Activated naive CD8-positive, alpha-beta T cell treated with anti-CD3 and anti-CD28 coated beads, Interleukin-2, amount 50 U/mL, for 24 hours (primary cell): ENCODE data around the gene S100A16.

Experiments
- ATAC-seq: fragments of 150-1000 bp; cut with Tn5 transposase; one replicate; pipeline ENCODE4 v1.10.0; 2021
- DNase-seq: peaks from one replicate; pipeline ENCODE4 v3.0.0; 2021
- H3K27ac Mint-ChIP-seq: one replicate; pipeline ENCODE4 v1.8.0; 2021; ENCODE audit warnings: mild to moderate bottlenecking, mixed read lengths
- H3K27me3 Mint-ChIP-seq: one replicate; pipeline ENCODE4 v1.8.0; 2021; ENCODE audit warnings: mixed read lengths
- H3K36me3 Mint-ChIP-seq: one replicate; pipeline ENCODE4 v1.8.0; 2021; ENCODE audit warnings: low read depth, mixed read lengths
- H3K4me1 Mint-ChIP-seq: one replicate; pipeline ENCODE4 v1.8.0; 2021; ENCODE audit warnings: mixed read lengths
- H3K4me3 Mint-ChIP-seq: one replicate; pipeline ENCODE4 v1.8.0; 2021; ENCODE audit warnings: mild to moderate bottlenecking, moderate library complexity, mixed read lengths
- H3K9me3 Mint-ChIP-seq: one replicate; pipeline ENCODE4 v1.8.0; 2021; ENCODE audit warnings: mixed read lengths

The S100A16 gene, protein sequence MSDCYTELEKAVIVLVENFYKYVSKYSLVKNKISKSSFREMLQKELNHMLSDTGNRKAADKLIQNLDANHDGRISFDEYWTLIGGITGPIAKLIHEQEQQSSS

GRCh38 chr1:153612755-153613331 is at the start of gene S100A16:
Gene S100A16, minus strand, starts transcription at chr1:153613137. Its CDS starts 4,986 bp downstream, at chr1:153608151.
- no peaks in the 10 kb centered on the region for H3K36me3 Mint-ChIP-seq
- H3K4me3 Mint-ChIP-seq, result no peak within 1 kb of the TSS
- H3K9me3 Mint-ChIP-seq, result no peaks in the 10 kb centered on the region
- DNase-seq (no peak), ATAC-seq (no peak)
- no peaks in the 10 kb centered on the region for H3K27me3 Mint-ChIP-seq
- no peak within 1 kb of the TSS for H3K27ac Mint-ChIP-seq
- H3K4me1 Mint-ChIP-seq, result peaks cover 3% of the 10 kb centered on the region

- H3K36me3 Mint-ChIP-seq, result peaks cover 55% of the 10 kb centered on the region
- H3K9me3 Mint-ChIP-seq, result no peaks in the 10 kb centered on the region
- peaks cover 19% of the 10 kb centered on the region for H3K4me1 Mint-ChIP-seq
- no peaks in the 10 kb centered on the region for H3K27me3 Mint-ChIP-seq
- ATAC-seq, result no peak
- H3K27ac Mint-ChIP-seq, result peak overlapping the region; percentile 47
- no peak for DNase-seq
- no peak overlapping the region for H3K4me3 Mint-ChIP-seq
Observed at GRCh38 chr1:153662269-153662668, 49.3 kb upstream of the S100A16 start.

DNA sequence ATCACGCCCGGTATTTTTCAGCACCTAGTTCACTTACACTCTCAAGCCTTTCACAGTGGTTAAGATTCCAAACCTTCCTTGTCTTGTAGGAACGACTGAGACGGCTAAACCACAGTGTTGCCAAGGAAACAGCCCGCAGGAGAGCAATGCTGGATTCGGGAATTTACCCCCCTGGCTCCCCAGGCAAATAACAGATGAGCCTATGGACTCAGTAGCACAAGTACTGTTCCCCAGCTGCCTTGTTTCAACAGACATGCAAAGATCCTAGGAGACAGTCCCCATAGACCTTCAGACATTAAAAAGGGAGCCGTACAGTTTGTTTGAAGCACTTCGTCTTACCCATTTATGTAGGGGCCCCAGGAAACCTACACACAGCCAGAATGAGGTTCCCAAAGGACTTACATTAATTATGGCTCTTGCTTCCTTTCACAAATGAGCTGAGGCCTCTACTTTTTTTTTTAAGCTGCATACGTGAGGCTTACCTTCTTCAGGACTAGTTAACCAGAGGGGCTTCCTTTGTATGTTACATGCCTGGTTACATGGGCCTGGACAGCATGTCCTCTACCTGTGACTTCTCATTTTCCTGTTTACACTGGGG is 48.3 kb upstream of the S100A16 start:
- Mint-ChIP-seq H3K4me1 (peaks cover 19% of the 10 kb centered on the region), H3K4me3 (no peak overlapping the region), H3K27ac (peak overlapping the region; percentile 52), H3K36me3 (peaks cover 44% of the 10 kb centered on the region), H3K9me3 (no peaks in the 10 kb centered on the region), H3K27me3 (no peaks in the 10 kb centered on the region)
- no peak for ATAC-seq
- DNase-seq, result no peak

- H3K27ac Mint-ChIP-seq, result peak overlapping the region; percentile 93
- peak overlapping the region; percentile 94 for H3K4me3 Mint-ChIP-seq
- peaks cover 20% of the 10 kb centered on the region for H3K4me1 Mint-ChIP-seq
- DNase-seq (no peak), ATAC-seq (no peak)
- H3K36me3 Mint-ChIP-seq, result peaks cover 29% of the 10 kb centered on the region
- no peaks in the 10 kb centered on the region for H3K9me3 Mint-ChIP-seq
- H3K27me3 Mint-ChIP-seq, result no peaks in the 10 kb centered on the region
Observed at GRCh38 chr1:153659656-153660055, 46.7 kb upstream of the S100A16 start.

GRCh38 chr1:153659175-153659534 is 46.2 kb upstream of the S100A16 start:
- peaks cover 20% of the 10 kb centered on the region for H3K4me1 Mint-ChIP-seq
- H3K9me3 Mint-ChIP-seq, result no peaks in the 10 kb centered on the region
- ATAC-seq, result no peak

DNA sequence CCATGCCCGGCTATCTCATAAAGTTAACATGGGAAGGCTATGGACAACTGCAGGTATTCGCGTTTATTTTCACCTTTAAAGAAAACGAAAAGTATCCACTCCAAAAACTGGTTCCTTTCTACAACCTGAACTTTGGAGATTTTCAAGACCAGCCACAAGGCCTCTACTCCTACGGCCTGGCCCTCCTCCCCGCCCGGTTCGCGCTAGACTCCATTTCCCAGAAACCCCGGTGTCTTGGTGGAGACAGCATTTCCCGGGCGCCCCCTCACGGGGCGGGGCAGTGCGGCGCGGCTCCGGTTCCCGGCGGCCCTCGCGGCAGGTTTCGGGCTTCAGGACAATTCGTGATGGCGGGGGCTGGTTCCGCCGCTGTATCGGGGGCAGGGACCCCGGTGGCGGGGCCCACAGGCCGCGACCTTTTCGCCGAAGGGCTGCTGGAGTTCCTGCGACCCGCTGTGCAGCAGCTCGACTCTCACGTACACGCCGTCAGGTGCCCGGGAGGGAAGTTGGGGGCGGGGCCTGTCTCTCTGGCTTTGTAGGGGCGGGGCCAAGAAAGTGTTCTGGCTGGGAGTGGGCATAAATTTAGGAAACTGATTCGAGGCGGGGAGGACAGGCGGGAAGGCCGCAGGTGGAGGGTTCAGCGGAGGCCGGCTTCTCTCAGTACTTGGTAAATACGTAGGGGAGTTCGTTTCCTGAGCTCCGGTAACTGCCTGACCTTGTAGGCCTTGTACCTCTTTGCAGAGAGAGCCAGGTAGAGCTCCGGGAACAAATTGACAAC is 45.6 kb upstream of the S100A16 start, which contains the start of gene SNAPIN:
Gene SNAPIN, plus strand, starts transcription at position 304 of the 775 bp plus-strand sequence. Its CDS starts 41 bp downstream, at position 345.
- H3K4me3 Mint-ChIP-seq, result peak within 1 kb of the TSS; percentile 94
- no peaks in the 10 kb centered on the region for H3K27me3 Mint-ChIP-seq
- H3K27ac Mint-ChIP-seq, result peak within 1 kb of the TSS; percentile 93
- peaks cover 20% of the 10 kb centered on the region for H3K4me1 Mint-ChIP-seq
- DNase-seq, result peak; percentile 93
- H3K36me3 Mint-ChIP-seq, result peaks cover 24% of the 10 kb centered on the region
- H3K9me3 Mint-ChIP-seq, result no peaks in the 10 kb centered on the region
- ATAC-seq, result peak; percentile 98

More at GRCh38 chr1:153659175-153659534, 46.2 kb upstream of the S100A16 start:
- Mint-ChIP-seq H3K36me3 (peaks cover 25% of the 10 kb centered on the region), H3K27ac (peak overlapping the region; percentile 93), H3K4me3 (peak overlapping the region; percentile 94), H3K27me3 (no peaks in the 10 kb centered on the region)
- no peak for DNase-seq

GRCh38 chr1:153655333-153655732 is 42.4 kb upstream of the S100A16 start:
- H3K27ac Mint-ChIP-seq, result no peak overlapping the region
- ATAC-seq (no peak), DNase-seq (no peak)
- H3K4me1 Mint-ChIP-seq, result peaks cover 24% of the 10 kb centered on the region
- no peak overlapping the region for H3K4me3 Mint-ChIP-seq
- no peaks in the 10 kb centered on the region for H3K36me3 Mint-ChIP-seq
- no peaks in the 10 kb centered on the region for H3K27me3 Mint-ChIP-seq
- no peaks in the 10 kb centered on the region for H3K9me3 Mint-ChIP-seq

GRCh38 chr1:153652805-153653500 is 40.0 kb upstream of the S100A16 start:
- Mint-ChIP-seq H3K4me3 (no peak overlapping the region), H3K9me3 (no peaks in the 10 kb centered on the region), H3K36me3 (peaks cover under 1% of the 10 kb centered on the region), H3K27ac (no peak overlapping the region), H3K4me1 (peaks cover 32% of the 10 kb centered on the region), H3K27me3 (no peaks in the 10 kb centered on the region)
- DNase-seq (no peak), ATAC-seq (no peak)

GRCh38 chr1:153651771-153652170 is 38.8 kb upstream of the S100A16 start:
- H3K36me3 Mint-ChIP-seq, result peaks cover 7% of the 10 kb centered on the region
- peaks cover 33% of the 10 kb centered on the region for H3K4me1 Mint-ChIP-seq
- no peak overlapping the region for H3K27ac Mint-ChIP-seq
- H3K27me3 Mint-ChIP-seq, result no peaks in the 10 kb centered on the region
- H3K4me3 Mint-ChIP-seq, result no peak overlapping the region
- no peaks in the 10 kb centered on the region for H3K9me3 Mint-ChIP-seq
- ATAC-seq, result no peak
- no peak for DNase-seq

DNA sequence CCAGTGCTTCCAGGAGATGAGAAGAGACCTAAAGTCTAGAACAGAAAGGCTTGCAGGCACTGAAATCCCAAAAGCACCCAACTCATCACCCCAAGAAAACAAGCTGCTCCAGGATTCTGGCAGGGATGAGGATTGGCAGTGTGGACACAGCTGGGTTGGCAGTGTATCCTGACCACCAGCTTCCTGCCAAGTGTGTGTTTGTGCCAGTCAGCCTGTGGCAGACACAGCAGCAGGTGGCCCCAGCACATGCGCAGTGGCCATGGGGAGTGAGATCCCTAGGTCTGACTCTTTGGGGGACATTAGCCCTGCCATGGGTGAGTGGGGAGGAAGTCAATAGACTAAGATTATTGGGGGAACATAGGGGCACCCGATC is 36.9 kb upstream of the S100A16 start:
- Mint-ChIP-seq H3K27me3 (no peaks in the 10 kb centered on the region), H3K4me3 (no peak overlapping the region), H3K36me3 (peaks cover 25% of the 10 kb centered on the region), H3K4me1 (peaks cover 39% of the 10 kb centered on the region), H3K9me3 (no peaks in the 10 kb centered on the region), H3K27ac (peak overlapping the region; percentile 44)
- peak; percentile 26 for ATAC-seq
- no peak for DNase-seq

DNA sequence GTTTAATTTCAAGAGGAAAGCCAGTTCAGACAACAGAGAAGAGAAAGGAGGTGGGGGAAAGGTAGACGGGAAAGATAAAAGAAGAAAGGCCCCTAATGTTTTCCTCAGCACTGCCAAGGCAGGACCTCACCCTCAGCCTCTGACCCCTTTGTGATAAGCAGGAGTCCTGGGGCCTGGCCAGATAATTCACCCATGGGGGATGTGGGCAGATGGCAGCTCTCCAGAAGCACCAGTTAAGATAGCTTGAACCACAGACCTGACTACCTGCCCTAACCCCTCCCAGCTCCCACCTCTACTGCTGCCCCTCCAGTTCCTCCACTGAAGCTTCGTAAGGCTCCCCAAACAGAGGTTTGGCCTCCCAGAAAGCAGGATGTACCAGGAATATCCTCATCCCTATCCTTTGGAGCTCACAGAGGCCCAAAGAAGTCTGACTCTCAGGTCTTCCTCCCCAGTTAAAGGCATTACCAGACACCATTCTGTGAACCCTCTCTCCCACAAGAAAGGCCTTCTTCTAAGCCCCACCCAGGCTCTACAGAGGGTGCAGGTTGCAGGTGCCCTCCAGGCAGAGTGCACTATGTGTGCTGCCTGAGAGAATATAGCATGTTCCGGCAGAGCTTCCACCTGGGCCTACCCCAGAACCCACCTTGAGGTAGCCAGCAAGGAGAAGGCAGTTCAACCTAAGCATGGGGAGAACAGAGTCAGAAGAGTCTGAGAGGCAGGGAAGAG is 36.4 kb upstream of the S100A16 start:
- no peak for DNase-seq
- Mint-ChIP-seq H3K27ac (peak overlapping the region; percentile 72), H3K27me3 (no peaks in the 10 kb centered on the region), H3K4me3 (no peak overlapping the region), H3K4me1 (peaks cover 44% of the 10 kb centered on the region), H3K9me3 (no peaks in the 10 kb centered on the region), H3K36me3 (peaks cover 31% of the 10 kb centered on the region)
- ATAC-seq, result peak; percentile 22

- no peak overlapping the region for H3K27ac Mint-ChIP-seq
- H3K9me3 Mint-ChIP-seq, result no peaks in the 10 kb centered on the region
- H3K4me1 Mint-ChIP-seq, result peaks cover 51% of the 10 kb centered on the region
- peaks cover 42% of the 10 kb centered on the region for H3K36me3 Mint-ChIP-seq
- H3K4me3 Mint-ChIP-seq, result no peak overlapping the region
- H3K27me3 Mint-ChIP-seq, result no peaks in the 10 kb centered on the region
- no peak for DNase-seq
- ATAC-seq, result no peak
Observed at GRCh38 chr1:153648000-153648643, 35.2 kb upstream of the S100A16 start.

DNA sequence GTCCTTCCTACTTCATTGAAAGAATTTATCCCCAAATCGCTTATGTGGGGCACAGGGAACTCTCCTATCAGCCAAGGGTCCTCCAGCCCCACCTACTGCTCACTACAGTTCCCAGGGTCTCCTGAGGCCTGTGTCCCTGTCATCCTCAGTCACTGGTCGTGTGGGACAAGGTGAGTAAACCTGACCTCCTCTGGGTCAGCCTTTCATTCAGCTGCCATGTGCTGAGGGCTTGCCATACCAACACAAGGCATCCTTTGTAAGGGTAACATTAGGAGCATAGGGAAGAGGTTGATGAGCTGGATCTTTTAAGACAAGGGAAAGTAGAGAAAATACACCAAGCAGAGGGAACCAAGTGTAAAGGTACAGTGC is 34.4 kb upstream of the S100A16 start:
- no peaks in the 10 kb centered on the region for H3K9me3 Mint-ChIP-seq
- peaks cover 48% of the 10 kb centered on the region for H3K4me1 Mint-ChIP-seq
- H3K27ac Mint-ChIP-seq, result peak overlapping the region; percentile 65
- H3K36me3 Mint-ChIP-seq, result peaks cover 50% of the 10 kb centered on the region
- H3K27me3 Mint-ChIP-seq, result no peaks in the 10 kb centered on the region
- ATAC-seq, result no peak
- DNase-seq, result no peak
- H3K4me3 Mint-ChIP-seq, result no peak overlapping the region
